Measurements from ENCODE around the gene TNFAIP8L1.
"Not testable (repeated sequence)": the region's sequence is repeated elsewhere in the genome, so short reads cannot be mapped to it uniquely, and the experiment has no call there.

TNFAIP8L1 gene

DNA sequence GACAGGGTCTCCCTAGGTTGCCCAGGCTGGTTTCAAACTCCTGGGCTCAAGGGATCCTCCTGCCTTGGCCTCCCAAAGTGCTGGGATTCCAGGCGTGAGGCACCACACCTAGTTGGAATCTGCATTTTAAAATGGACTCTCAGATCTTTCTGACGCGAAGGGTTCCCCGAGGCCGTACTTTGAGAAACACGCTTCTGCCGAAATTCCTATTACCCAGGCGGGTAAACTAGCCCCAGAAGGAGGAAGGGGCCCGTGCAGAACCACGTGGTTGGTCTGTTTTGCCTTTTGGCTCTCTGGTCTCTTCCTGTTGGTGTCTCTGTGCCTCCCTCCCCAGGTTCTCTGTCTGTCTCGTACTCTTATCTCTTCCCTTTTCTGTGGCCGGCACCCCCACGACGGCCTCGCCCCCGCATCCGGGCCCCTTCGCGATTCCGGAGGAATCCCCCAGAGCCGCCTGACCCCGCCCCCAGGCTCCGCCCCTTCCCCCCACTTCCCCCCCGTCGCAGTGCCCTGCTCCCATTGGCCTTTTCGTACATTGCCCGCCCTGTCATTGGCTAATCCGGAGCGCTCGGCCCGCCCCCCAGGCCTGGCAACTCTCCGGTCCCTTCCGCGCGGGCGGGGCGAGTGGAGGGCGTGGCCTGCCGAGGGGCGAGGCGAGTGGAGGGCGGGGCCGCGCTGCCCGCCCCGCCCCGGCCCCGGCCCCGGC lies at the start of gene TNFAIP8L1:
Gene TNFAIP8L1, plus strand, starts transcription at position 689 of the 703 bp plus-strand sequence. CDS start 12,354 bp downstream, outside the sequence.
- peak; percentile 99 to 100 (median 99) for DNase-seq

DNA sequence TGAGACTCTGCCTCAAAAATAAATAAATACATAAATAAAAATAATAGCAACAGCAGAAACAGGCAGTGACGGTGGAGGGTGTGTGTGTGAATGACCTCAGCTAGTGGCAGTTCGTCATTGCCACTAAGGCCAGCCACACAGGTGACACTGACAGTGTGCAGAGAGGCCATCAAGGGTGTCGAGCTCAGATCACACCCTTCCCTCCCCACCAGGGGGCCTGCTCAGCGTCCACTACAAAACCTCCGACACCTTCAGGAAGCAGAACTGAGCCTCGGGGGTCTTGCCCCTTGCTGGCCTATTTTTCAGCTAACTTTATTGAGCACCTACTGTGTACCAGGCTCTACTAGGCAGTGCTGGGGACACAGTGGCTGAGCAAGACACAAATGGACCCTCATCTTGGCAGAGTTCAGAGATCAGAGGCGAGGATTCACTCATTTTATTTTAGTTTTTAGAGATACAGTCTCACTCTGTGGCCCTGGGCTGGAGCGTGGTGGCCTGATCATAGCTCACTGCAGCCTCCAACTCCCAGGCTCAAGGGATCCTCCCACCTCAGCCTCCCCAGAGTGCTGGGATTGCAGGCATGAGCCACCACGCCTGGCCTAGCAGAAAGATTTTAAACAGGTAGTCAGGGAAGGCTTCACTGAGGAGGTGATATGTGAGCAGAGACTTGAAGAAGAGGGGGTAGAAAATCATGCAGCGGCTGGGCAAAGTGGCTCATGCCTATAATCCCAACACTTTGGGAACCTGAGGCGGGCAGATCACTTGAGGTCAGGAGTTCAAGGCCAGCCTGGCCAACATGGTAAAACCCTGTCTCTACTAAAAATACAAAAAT lies 49.5 kb upstream of the TNFAIP8L1 start:
- peak; percentile 54 to 77 (median 57) for DNase-seq

DNA sequence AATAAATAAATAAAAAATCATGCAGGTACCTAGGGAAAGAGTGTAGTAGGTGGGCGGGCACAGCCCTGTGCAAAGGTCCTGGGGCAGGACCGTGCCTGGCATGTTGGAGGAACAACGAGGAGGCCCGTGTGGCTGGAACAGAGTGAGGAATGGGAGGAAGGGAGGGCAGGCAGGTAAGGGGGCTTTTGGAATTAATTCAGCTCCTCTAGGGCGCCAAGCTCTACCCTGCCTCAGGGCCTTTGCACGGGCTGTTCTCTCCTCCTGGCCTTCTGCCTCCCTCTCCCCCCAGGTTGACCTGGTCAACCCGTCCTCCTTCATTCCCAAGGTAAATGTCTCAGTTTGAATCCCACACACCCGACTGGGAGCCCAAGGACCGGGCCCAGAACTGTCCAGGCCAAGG lies 48.8 kb upstream of the TNFAIP8L1 start:
- DNase-seq: no peak

DNA sequence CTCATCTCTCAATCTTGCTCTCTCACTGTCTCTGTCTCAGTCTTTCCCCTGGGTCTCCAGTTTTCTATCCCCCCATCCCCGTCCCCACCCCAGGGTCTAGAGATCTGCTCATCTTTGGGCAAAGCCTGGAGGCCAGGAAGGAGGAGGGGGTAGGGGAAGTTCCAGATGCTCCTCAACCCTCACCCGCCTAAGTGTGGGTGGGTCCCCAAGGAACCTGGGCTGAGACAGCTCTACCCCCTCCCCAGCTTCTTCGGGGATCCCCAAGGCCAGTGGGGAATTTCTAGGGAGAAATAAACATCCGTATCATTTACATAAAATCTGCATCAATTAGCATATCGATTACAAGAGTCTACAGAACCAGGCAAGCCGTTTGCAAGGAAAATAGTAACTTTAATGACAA lies 48.0 kb upstream of the TNFAIP8L1 start:
- peak; percentile 72 to 86 (median 84) for DNase-seq

DNA sequence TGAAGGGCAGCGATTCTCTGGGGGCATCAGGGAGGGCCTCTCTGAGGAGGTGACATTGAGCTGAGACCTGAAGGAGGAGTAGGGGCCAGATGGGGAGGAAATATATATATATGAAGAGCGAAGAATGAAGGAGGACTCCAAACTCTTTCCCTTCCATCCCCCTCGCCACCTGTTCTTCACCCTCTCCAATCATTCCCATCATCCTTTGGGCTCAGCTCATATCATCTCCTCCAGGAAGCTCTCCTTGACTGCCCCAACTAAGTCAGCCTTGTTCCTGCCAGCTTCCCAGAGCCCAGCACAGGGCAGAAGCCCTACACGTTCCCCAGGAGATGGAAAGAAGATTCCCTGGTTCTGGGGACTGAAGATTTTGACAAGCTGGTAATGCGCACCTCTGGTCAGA lies 46.9 kb upstream of the TNFAIP8L1 start:
- DNase-seq: no peak

DNA sequence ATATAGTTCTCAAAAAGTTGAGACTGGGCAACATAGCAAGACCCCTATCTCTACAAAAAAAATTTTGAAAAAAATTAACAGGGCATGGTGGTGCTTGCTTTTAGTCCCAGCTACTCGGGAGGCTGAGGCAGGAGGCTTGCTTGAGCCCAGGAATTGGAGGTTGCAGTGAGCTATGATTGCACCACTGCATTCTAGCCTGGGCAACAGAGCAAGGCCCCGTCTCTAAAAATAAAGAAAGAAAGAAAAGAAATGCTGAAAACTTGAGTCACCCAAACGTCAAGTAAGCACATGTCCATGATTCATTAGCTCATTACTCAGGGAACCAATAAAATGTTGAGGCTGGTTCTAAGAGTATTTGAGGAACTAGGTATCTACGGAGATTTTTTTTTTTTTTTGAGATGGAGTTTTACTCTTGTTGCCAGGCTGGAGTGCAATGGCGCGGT lies 45.9 kb upstream of the TNFAIP8L1 start:
- DNase-seq: peak; percentile 83 to 97 (median 94)

DNA sequence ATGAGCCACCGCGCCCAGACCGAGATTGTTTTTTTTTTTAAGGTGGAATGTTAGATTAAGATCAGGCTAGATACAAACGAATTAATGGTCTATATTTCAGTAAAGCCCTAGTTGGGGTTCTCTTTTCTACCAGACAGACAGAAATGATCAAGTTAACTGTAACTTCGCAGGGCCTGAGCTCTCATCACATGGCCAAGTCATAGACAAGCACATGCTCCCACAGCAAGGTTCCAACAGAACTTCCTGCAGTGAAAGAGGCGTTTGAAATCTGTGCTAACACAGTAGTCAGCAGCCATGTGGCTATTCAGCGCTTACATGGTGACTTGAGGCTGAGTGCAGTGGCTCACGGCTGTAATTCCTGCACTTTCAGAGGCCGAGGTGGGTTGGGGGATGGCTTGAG lies 45.1 kb upstream of the TNFAIP8L1 start:
- DNase-seq: peak; percentile 61 to 68 (median 63)

DNA sequence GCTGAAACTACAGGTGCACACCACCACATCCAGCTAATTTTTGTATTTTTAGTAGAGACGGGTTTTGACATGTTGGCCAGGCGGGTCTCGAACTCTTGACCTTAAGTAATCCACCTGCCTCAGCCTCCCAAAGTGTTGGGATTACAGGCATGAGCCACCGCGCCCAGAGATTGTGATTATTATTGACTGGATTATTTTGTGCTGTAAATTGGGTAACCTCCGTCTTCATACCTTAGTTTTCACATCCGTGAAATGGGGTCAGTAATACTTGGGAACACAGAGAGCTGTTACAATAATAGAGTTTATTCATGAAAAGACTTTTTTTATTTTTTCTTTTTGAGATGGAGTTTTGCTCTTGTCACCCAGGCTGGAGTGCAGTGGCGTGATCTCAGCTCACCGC lies 44.2 kb upstream of the TNFAIP8L1 start:
- not testable (repeated sequence) for DNase-seq

DNA sequence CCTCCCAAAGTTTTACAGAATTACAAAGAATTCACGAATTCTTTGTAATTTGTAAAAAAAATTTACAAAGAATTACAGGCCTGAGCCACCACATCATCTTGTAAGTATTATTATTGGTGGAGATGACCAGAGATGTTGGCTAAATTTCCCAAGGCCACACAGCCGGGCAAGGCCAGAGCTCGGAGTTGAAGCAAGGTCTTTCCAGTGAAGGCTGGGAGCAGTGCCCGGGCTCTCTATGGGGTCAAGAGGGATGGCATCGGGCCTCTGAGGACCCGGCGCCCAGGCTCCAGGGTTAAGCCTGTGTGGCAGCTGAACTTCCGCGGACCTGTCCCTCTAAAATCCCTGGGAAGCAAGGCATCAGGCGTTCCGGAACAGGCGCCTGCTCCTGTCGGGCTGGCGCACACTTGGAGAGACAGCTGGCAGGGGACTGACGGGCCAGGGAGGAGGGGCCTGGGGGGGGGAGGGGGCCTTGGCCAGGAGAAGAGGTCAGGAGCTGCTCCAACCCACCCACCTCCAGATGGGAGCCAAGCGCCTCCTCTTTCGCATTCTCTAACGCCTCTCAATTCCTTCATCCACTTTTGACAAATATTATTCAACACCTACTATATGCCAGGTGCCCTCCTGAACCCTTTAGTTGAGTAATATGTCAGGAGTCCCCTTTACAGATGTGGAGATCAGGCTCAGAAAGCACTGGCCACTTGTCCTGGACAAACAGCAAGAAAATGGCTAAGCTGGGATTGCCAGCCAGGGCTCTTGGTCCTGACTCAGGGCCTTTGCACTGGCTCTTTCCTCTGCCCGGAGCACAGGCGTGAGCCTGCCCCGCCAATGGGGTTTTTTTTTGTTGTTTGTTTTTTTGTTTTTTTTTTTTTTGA lies 43.0 kb upstream of the TNFAIP8L1 start:
- DNase-seq: no peak

DNA sequence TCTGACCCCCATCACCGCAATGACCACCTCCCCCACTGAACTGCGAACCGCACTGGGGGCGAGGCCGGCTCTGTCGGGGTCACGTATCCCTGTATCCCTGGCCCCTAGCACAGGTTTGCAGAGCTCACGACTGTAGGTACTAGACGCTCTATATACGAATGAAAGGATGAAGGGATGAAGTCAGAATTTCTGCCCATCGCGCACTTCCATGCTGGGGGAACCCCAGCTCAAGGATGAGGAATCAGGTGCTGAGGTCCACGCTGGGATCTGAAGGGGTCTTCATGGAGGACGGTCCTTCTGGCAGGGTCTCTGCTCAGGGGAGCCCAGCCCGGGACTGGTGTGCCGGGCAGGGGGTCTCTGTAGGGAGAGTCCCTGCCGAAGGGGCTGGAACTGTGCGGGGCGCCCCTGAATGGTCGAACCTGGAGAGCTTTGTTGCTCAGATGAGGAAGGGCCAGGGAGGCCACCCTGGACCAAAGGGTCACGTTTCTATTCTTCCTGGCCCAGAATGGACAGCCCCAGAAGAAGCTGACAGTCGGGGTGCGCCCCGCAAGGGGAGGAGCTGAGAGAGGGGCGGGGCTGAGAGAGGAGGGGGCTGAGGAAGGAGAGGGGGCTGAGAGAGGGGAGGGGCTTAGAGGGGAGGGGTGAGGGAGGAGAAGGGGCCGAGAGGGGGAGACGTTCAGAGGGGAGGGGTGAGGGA lies 41.9 kb upstream of the TNFAIP8L1 start:
- peak in 1 of 3 donors; percentile 64 for DNase-seq

DNA sequence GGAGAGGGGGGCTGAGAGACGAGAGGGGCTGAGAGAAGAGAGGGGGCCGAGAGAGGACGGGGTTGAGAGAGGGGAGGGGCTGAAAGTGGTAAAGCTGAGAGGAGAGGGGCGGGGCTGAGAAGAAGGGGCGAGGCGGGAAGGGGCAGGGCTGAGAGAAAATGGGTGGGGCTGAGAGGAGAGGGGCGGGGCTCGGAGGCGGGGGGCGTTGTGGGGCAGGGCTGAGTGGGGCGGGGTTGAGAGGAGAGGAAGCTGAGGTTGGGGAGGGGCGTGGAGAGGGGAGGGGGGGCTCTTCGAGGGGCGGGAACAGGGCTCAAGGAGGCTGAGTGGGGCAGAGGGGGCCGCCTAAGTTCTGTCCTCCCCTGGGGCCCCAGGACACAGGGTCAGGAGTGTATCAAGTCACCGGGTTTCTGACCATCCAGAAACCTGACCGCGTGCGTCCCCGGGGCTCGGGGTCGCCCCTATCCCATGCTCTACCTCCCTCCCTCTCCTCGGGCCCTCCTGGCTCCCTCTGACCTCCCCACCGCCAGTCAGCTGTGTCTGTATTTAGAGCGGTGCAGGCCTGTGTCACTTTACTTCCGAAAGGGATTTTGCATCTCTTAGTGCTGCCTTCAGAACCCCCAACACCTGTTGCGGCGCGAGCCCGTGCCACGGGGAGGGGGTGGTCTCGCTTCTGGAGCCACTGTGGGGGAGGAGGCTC lies 41.2 kb upstream of the TNFAIP8L1 start:
- peak; percentile 49 to 83 (median 63) for DNase-seq

DNA sequence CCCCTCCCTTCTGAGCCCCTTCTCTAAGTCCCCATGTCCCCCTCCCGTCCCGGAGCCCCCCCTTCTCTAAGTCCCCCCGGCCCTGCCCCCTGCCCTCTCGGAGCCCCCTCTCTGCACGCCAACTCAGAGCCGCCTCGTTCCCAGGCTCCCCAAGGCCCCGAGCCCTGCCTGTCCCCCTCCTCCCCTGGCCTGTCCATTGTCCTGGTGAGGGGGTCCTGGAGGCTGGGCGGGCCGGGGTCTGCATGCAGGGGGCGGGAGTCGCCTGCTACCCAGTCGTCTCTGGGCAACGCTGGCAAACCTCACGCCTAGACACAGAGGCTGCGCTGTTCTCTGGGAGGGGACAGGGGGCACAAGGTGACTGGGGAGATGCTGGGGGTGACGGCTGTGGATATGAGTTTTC lies 40.6 kb upstream of the TNFAIP8L1 start:
- DNase-seq: no peak

DNA sequence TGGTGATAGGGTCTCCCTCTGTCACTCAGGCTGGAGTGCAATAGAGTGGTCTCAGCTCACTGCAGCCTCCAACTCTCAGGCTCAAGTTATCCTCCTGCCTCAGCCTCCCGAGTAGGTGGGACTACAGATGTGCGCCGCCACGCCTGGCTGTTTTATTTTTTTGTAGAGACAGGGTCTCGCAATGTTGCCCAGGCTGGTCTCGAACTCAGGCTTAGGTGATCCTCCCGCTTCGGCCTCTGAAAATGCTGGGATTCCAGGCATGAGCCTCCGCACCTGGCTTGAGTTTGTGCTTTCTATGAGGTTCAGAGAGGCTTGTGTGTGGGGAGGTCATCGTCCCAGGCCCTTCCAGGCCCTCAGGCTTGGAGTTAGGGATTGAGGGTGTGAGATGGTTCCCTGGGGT lies 39.2 kb upstream of the TNFAIP8L1 start:
- DNase-seq: no peak

DNA sequence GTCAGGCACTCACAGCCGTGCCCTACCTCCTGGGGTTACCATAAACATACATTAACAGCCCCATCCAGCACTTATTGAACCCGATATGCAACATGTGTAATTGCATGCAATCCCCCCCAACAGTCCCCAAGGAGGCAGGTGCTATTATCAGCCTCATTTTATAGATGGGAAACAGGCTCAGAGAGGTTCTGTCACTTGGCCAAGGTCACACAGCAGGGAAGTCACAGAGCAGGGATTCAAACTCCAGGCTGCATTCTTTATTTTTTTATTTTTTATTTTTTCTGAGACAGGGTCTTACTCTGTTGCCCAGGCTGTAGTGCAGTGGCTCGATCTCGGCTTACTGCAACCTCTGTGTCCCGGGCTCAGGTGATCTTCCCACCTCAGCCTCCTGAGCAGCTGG lies 38.4 kb upstream of the TNFAIP8L1 start:
- DNase-seq: no peak

DNA sequence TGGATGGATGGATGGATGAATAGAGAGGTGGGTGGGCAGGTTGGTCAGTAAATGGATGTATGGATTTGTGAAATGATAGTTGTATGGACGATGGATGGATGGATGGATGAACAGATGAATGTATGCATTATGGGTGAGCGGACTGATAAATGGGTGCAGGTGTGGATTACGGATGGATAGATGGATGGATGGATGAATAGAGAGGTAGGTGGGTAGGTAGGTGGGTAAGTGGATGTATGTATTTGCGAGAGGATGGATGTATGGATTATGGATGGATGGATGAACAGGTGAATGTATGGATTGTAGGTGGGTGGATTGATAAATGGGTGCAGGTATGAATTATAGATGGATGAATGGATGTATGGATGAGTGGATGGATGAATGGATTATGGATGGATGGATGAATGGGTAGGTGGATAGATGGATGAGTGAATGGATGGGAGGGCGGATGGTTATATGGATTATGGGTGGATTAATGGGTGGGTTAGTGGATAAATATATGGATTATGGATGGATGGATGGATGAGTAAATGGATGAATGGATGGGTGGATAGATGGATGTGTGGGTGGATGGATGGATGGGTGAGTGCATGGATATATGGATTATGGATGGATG lies 37.0 kb upstream of the TNFAIP8L1 start:
- DNase-seq: no peak

DNA sequence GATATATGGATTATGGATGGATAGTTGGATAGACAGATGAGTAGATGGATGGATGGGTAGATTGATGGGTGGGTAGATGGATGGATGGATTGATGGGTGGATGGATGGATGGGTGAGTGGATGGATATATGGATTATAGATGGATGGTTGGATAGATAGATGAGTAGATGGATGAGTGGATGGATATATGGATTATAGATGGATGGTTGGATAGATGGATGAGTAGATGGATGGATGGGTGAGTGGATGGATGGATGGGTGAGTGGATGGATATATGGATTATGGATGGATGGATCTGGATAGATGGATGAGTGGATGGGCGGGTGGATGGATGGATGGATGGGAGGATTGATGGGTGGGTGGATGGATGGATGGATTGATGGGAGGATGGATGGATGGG lies 36.4 kb upstream of the TNFAIP8L1 start:
- no peak for DNase-seq

DNA sequence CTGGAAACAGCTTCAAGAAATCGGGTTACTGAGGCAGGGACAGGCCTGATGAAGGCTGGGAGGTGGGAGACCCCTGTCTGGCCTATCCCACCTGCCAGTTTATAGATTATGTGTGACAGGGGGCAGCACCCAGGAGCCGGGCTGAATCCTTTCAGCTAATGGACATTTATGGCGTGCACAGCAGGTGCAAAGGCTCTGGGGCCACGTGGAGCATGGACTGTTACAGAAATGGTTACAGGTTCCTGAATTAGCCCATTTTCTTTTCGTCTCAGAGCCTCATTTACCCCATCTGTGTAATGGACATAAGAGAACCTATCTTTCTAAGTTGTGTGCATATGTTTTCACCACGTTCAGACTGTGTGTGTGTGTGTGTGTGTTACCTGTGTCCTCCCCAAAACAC lies 34.4 kb upstream of the TNFAIP8L1 start:
- no peak for DNase-seq

DNA sequence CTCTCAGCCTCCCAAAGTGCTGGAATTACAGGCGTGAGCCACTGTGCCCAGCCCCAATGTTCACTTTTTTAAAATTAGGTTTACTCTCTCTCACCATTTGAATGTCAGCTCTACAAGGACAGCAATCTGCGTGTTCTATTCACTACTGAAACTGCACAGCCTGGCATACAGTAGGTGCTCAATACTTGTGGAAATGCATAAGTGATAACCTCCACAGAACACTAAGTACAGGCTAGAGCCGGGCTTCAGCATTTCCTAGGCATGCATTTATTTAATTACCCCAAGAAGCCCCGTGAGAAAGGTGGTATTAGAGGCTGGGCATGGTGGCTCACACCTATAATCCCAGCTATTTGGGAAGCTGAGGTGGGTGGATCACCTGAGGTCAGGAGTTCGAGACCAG lies 33.1 kb upstream of the TNFAIP8L1 start:
- no peak for DNase-seq

DNA sequence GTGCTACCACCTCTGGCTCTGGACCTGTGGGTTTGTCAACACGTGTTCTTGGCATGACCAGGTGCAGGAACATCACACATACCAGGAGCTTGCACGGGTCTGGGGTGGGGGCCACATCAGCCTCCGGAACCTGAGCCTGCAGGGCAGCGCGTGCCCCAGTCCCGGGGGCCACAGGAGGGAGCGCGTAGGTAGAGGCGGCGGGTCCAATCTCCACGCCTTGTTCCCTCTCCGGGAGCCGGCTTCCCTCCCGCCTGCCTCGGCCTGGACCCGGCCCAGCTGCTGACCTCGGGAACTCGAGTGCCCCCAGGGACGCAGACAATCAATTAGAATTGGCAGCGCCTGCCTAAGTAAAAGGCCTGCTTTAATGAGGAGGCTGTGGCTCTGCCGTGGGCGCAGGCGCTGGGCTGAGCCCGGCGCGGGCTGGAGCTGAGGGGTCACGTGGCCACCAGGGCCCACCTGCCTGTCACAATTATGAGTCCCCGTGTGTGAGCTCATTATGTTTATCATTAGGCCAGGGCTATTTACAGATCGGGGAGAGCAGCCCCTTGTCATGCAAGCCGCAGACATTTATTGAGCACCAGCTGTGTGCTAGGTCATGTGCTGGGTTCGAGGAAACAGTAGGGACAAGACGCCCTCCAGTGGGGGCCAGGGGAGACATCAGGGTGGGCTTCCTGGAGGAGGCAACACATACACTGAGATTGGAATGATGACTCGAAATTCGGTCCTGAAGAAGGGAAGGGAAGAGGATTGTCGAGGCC lies 32.2 kb upstream of the TNFAIP8L1 start:
- DNase-seq: no peak

DNA sequence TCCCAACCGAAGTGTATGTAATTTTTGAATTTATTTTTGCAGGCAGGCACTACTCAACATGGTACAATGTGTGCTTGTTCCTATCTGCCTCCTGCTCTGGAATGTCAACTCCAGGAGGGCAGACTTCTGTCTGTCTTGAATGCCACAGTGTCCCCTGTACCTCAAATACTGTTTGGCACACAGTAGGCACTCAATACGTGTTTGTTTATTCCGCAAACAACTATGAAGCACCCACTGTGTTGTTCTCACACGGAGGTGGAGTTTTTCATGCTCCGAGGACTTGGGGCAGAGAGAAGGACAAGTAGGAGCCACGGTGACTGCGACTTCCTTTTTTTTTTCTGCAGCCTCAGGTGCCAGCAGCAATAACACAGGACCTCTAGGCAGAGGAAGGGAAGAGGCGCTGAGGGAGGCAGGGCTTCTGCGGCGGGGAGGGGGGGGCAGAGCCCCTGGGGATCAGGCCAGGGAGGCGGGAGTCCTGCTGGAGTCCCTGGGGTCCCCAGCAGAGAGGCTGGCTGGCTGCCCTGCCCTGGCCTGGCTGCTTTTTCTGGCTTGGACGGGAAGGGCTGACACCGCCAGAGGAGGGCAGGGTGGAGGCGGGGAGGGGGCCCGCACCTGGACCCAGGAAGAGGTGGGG lies 29.3 kb upstream of the TNFAIP8L1 start:
- DNase-seq: peak; percentile 45 to 61 (median 59)

Data from suppressor macrophage treated with lipopolysaccharide for 1 hour (primary cell).